Non-pigmented ciliary epithelial cell (primary cell): ENCODE results near the gene TRIM10.

Experiments
- DNase-seq: peaks from one replicate; pipeline ENCODE4 v3.0.0-alpha.2; 2010; ENCODE audit warnings: low read depth

The TRIM10 gene, protein sequence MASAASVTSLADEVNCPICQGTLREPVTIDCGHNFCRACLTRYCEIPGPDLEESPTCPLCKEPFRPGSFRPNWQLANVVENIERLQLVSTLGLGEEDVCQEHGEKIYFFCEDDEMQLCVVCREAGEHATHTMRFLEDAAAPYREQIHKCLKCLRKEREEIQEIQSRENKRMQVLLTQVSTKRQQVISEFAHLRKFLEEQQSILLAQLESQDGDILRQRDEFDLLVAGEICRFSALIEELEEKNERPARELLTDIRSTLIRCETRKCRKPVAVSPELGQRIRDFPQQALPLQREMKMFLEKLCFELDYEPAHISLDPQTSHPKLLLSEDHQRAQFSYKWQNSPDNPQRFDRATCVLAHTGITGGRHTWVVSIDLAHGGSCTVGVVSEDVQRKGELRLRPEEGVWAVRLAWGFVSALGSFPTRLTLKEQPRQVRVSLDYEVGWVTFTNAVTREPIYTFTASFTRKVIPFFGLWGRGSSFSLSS

DNA sequence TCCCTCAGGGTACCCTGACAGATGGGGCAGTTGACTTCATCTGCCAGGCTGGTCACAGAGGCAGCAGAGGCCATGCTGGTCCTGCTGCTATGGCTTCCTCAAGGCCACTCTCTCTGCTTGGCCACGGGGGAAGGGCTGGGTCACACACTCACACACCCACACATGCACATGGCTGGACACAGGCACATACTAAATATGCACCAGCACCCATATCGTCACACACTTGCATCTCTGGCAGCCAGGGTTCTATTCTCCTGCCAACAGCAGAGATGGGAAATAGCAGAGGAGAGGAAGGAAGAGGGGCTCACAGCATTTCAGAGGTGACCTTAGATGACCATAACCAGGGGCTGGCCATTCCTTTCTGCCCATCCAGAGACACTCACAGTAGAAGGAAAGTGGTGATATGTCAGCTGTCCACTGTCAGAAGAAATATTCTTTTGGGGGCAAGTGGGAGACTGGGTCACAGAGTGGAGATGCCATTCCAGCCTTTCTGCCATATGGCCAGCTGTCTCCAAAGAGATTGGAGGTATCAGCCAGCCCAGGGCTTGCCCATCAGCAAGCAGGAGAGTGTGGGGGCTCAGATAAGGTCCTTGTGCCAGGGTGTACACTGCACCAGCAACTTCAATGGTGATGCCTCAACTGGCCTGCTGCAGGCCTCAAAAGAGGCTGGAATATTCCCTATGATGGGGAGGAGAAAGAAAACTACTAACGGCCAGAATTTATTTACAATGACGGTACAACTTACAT is at the start of gene TRIM10:
TSS of gene TRIM10 (minus strand) at position 427 of the 747 bp plus-strand sequence. CDS start at position 74, 353 bp downstream.
- DNase-seq: no peak

DNA sequence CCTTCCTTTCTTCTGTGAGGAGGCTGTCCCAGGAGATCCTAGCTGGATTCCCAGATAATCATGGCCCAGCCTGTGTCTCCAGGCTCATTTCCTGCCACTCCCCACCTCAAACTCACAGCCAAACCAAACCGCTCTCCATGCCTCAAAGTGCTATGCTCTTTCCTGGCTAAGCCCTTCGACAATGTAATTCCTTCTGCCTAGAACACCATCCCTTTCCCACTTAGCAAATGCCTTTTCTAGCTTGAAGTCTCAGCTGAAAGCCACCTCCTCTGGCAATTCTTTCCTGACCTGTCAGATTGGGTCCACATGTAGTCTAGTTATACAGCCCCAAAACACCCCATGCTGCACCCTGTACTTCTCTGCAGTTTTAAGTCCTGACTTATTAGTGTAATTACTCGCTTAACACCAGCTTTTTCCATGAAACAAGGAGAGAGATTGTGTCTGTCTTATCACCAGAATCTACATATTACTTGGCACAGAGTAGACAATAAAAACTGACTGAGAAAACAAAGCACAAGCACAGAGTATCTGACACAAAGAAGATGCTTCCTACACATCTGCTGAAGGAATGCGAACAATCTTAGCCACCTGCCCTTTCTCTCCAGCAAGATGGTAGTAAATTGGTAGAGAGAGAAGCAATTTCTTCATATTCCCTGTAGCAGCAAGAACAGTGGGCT is 46.7 kb upstream of the TRIM10 start:
- no peak for DNase-seq

DNA sequence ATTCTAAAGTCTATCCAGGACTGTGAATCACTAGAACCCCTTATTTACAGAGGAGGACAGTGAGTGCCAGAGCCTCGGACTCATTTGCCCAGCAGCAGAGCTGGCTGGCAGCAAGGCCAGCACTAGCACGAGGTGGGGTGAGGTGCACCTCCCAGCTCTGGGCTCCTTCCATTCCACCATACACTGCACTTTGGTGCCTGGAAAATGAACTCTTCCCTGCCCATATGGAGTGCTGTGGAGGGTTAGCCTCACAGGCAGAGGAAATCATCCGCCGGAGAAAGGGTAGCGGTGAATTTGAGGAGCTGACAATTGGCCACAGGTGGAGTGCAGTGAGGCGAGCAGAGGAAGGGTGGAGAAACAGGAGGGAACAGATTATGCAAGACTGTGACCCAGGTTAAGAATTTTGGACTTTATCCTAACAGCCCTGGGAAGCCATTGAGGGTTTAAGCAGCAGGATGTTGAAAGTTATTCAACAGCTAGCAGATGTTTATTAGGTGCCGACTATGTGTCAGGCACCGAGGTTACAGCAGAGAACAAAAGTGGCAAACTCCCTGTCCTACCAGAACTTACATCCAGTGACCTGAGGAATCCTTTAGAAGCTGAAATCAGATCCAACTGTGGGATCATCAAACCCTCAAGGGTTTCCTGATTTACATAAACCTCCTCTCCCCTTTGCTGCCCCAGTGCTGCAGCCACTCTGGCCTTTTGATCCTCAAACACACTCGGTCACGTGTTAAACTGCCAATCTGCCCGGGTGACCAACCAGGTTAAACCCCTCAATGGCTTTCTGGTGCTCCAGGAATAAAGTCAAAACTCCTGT is 46.0 kb upstream of the TRIM10 start:
- DNase-seq: no peak

DNA sequence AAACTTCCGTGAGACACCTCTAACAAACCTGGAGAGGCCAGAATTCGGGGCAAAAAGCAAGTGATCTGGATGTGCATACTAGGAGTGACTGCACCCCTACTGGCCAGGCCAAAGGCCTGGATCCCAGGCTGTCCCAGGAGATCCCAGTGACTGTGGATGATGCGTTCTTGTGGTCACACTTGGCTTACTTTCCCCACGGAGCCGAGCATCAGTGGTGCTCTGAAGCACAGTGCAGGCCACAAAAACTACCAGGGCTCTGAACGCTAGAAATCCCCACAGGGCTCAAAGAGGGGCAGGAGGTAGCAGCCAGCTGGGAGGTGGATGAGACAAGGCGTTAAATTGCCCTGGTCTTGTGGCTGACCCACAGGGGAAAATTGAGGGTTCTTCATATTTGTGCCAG is 45.1 kb upstream of the TRIM10 start:
- DNase-seq: no peak

DNA sequence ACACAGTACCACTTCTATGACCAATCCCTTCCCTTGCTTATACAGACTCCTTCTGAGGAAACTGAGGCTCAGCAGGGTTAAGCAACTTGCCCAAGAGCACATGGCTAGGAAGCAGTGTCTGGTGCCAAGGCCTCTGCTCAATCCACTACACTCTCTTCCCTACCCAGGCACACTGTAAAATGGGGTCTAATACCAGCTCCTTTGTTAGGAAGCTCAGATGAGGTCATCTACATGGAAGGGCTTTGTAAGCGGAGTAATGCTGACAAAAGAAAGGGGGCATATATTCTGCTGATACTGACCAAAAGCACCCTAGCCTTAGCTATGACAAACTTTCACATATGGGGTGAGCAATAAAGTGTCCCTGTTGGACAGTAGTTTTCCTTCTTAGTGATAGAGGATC is 43.1 kb upstream of the TRIM10 start:
- DNase-seq: no peak

DNA sequence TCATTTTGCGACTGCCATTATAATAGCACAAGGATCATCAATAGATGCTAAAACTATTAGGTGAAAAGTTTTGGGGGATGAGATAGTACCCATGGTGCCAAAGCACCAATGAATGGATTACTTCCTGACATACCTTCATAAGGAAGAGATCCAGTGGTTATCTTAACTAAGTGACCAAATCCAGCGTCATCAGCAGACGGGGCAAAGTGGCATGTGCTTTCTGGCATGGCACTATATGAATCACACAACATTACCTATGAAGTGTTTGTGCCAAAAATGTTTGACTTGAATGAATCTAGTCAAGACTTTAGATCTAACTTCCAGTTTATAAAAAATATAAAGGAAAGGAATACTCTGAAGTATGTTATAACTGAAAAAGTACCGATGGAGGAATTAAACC is 41.4 kb upstream of the TRIM10 start:
- DNase-seq: no peak

DNA sequence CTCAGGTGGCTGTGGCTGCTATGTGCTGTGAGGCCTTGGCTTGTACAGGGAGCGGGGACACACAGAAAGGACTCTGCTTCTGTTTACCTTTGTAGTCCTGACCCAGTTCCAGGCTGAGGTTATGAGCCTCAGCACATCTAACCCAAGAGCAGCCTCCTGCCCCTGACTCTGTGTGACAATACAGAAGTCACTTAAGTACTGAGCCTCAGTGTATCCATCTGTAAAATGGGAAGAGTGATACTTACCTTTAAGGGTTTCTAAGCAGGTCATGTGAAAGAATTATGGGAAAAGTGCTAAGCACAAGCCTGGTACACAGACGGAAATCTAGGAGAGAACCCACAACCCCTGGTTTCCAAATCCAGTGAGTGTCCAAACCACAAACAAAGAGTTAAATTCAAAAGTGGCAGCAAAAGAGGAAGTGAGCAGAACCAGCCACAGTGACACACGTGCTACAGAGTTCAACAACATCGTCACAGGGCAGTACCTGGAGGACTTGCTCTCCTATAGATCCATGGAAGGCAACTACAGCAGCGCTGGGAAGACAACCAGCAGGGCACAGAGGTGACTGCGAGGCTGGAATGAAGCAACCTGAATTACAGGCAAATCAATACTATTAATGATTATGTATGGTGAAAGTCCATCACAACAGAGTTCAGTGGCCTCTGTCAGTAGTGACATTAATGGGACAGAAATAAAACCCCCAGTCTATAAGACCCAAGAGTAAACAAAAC is 39.7 kb upstream of the TRIM10 start:
- no peak for DNase-seq

DNA sequence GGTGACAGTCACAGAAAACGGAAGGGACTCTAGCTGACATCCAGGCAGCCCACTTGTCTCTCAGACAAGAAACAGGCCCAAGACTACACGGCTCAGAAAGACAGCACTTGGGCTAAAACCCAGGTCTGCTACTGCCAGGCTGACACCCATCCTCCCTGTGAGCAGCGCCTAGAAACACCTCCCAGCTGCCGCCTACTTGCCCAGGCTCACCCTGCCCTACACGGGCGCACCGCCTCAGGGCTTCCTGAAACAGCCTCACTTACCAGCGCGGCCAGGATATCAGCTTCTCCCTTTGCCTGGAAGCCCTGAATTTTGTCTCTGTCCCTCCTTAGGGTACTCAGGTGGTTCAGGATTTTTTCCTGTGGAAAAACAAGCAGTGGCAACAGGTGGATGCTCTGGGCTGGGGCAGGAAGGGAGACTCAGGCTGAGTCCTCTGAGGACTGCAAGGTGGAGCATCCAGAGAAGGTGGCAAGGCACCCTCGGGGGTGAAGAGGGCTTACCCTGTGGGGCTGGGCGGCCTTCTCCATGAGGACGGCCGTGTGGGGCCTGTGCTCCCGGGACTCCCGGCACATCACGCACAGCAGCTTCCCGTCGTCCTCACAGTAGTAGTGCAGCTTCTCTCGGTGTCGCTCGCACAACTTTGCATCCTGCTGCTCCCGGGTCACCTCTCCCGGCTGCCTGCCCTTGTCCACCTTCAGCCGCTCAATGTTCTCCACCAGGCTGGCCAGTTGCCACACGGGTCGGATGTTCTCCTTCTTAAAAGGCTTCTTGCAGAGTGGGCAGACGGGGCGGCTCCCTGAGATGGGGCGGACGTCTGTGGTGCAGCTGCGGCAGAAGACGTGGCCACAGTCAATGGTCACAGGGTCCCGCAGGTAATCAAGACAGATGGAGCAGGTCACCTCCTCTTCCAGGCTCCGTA is 37.4 kb upstream of the TRIM10 start:
- no peak for DNase-seq

DNA sequence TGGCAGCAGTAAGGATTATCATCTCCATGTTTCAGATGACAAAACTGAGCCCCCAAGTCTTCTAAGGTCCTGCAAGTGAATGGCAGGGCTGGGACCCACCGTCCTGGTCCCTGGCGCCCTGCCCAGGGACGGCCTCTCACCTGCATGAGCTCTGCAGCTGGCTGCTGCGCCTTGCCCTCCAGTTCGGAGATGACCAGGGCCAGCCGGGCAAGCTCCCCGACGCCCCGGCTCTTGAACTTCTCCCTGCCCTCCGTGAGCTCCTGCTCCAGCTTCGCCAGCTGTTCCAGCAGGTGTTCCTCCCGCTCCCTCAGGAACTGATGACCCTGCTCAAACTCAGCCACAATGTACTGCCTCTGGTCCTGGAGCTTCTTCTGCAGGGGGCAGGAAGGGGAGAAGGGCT is 35.4 kb upstream of the TRIM10 start:
- no peak for DNase-seq

DNA sequence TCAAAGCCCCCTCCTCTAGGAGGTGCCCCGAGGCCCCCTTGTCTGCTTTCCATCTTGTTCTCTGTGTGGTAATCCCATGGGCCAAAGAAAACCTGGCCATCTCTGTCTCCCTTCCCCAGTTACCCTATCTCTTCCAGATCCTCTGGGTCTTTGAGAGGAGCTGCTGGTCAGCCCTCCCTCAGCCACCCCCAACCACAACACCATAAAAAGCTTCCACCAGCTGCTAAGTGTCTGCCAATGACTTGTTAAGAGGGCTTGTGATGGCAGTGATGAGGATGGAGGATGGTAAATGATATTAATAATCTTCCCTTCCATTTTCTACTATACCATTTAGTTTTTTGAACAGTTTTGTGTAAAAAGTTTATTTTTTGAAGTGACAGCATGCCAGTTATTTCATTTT is 34.9 kb upstream of the TRIM10 start:
- DNase-seq: no peak

DNA sequence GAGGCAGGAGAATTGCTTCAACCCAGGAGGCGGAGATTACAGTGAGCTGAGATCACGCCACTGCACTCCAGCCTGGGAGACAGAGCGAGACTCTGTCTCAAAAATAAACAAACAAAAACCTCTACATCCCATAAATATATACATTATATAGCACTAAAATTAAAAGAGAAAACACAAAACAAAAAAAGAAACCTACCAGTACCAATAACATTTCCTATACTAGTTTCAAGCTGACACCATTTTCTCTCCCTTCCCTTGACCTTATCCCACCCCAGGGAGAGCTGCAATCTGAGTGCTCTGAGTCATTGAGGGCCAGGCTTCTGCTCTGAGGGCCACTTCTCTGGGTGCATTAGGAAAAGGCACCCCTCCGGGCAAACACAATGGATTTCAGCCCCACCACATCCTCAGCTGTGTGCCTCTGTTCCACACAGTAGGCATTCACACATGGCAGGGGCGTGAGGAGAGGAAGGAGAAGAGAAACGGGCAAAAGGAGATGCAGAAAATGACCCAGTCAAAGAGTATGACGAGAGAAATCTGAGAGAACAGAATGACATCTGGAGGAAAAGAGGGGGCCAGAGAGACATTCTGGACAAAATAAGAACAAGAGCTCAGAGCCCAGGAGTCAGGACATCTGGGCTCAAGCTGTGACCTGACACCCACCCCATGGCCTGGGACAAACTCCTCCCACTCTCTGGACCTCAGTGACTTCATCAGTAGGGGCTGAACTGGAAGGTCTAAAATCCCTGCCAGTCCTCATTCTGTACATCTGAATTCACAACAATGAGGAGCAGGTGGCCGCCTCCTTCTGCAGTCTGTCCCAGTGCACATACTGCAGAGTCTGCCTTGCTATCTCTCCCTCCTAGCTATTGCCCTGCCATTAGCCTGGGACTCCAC is 34.0 kb upstream of the TRIM10 start:
- no peak for DNase-seq

DNA sequence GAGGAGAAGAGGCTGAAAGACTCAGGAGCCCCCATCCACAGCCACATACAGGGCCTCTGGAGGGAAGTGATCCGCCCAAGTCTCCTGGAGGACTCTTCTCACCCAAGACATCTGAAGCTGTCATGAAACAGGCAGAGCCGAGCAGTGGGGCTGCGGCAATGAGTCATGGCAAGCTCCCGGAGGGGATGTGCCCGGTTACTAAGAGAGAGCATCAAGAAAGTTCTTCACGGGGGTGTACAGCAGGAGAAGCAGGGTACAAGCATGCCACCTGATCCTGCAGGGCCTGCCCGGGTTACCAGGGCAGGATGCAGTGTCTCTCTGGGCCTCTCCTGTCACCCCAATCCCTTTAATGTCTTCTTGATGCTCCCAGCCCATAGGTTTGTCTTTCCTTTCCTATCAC is 31.1 kb upstream of the TRIM10 start:
- DNase-seq: no peak

DNA sequence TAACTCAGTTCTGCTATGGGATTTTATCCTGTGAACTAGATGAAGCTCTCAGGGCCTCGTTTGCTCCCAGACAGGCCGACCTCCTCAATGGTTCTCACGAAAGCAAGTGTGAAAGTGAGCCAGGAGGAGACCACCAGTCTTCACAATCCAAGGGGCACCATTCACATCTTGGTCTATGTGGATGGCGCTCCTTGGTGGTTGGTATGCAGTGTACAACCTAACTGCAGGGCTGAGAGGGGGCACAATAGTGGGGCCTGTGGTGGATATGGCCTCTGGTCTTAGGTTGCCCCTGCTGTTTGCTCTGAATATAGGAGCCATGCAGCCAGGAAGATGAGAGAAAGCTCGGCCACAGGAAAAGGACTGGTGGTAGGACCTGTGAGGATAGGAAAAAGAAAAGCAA is 27.5 kb upstream of the TRIM10 start:
- DNase-seq: no peak

DNA sequence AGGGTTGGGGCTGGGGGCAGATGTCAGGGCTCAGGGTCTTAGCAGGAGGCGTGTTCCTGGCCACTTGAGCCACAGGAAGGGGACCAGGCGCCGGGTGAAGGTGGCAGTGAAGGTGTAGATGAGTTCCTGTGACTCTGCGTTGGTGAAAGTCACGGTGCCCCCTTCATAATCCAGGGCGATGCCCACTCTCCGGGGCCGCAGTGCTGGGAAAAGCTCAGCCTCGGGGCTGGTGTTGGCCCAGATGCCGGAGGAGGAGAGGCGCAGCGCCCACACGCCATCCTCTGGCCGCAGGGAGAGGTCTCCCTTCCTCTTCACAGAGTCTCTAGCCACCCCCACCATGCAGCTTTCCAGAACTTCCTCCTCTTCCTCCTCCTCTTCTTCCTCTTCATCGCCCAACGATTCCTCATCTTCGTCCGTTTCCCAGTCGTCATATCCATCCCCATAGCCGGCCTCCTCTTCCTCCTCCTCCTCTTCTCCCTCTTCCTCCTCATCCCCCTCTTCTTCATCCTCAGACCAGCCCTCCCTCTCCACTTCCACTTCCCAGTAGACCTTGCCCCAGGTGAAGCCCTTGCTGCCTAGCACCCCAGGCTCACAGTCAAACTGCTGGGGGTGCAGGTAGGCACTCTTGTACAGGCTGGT is 25.0 kb upstream of the TRIM10 start:
- no peak for DNase-seq

DNA sequence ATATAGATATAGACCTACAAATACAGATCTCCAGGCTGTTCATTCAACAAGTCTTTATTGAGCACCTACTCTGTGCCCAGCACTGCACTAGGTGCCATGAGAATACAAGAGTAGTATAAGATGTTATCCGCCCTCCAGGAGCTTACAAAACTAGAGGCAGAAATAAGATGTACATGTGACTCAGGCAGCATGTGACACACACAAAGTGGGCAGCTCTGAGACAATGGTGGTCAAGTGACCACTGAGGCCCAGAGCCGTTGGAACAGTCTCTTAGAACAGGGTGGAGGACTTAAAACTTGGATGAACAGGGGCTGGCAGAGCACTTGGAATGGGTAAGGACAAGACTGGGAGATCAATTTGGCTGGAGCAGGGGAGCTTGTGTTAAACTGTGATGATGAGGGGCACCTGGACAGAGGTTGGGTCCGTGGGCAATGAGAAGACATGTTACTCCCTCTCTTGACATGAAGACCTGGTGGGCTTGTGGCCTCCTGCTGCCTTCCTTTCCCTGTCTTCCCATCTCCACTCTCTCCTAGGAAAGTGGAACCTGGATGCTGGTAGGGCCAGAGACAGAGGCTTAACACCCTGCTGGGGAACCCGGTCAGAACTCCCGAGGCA is 23.5 kb upstream of the TRIM10 start:
- DNase-seq: no peak

DNA sequence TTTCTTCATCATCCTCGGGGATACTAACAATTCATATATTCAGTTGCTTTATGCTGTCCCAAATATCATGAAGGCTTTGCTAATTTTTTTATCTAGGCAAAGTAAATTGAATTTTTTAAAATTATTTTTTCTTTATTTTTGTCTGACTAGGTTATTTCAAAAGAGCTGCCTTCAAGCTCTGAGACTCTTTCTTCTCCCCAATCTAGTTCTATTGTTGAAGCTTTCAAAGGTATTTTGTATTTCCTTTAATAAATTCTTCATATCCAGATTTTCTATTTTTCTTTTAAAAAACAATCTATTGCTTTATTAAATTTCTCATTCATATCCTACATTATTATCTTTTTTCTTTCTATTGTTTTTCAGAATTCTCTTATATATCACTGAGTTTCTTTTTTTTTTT is 19.1 kb upstream of the TRIM10 start:
- DNase-seq: no peak

DNA sequence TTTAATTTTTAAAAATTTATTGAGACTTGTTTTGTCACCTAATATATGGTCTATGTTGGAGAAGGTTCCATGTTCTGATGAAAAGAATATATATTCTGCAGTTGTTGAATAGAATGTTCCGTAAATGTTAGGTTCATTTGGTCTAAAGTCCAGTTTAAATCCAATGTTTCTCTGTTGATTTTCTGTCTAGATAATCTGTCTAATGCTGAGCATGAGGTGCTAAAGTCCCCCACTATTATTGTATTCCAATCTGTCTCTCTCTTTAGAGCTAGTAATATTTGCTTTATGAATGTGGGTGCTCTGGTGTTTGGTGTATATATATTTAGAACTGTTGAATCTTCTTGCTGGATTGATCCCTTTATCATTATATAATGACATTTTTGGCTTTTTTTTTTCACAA is 17.8 kb upstream of the TRIM10 start:
- DNase-seq: no peak

DNA sequence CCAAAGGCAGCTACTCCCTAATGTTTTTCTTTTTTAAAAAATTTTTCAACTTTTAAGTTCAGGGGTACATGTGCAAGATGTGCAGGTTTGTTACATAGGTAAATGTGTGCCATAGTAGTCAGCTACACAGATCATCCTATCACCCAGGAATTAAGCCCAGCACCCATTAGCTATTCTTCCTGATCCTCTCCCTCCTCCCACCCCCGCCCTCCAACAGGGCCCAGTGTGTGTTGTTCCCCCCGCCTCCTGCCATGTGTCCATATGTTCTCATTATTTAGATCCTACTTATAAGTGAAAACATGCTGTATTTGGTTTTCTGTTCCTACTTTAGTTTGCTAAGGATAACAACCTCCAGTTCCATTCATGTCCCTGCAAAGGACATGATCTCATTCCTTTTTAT is 14.8 kb upstream of the TRIM10 start:
- DNase-seq: no peak
